Astrocyte of the hippocampus (primary cell): ENCODE data around the gene TBC1D12.
A peak's percentile ranks its signal among the peaks of the same experiment; 100 is the strongest.
"Not testable (repeated sequence)": the region's sequence is repeated elsewhere in the genome, so short reads cannot be mapped to it uniquely, and the experiment has no call there.

Source experiments
- DNase-seq: peaks from one replicate; pipeline ENCODE4 v3.0.0; 2011; ENCODE audit warnings: low read depth, low spot score

TBC1D12 gene

DNA sequence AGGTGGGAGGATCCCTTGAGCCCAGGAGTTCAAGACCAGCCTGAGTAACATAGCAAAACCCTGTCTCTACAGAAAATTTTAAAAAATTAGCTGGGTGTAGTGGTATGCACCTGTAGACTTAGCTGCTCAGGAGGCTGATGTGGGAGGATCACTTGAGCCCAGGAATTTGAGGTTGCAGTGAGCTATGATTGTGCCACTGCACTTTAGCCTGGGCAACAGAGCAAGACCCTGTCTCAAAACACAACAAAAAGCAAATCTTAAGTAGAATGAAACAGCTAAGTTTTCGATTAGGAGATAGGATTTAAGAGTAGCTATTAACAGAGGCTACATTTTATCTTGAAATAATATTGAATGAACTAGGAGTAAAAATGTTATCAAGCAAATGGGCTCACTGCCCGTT is 139.9 kb downstream of the TBC1D12 start:
- not testable (repeated sequence) for DNase-seq

DNA sequence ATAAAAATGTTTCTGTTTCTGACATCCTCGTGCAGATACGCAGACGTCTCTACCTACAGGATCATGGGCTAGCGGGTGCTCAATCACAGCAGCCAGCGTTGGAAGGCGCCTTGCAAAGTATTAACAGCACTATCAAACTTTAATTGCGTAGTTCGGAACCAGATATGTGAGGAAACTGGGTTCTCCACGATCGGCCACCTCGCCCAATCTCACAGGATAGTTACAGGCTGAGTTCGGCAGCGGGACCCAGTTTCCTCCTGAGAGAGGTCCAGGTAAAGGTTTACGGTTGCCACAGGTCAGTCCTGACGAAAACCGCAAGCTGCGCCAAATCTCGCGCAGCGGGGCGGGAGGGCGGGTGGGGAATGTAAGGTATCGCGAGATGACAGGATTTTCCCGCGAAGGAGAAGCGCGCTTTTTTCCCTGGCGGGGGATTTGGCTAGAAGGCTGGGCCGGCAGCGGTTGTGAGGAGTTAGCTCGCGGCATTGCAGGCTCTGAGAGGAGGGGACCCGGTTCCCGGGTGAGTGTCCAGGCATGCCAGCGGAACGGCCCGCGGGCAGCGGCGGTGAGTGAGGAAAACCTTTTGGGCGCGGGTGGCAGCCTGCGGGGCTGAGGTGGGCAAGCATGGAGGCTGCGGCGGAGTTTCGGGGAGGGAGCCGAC is 143.2 kb downstream of the TBC1D12 start, which contains the start of gene HELLS:
Gene HELLS (plus strand): TSS at position 398 of the 658 bp plus-strand sequence. CDS start 134 bp downstream, at position 532.
- DNase-seq: peak; percentile 94

DNA sequence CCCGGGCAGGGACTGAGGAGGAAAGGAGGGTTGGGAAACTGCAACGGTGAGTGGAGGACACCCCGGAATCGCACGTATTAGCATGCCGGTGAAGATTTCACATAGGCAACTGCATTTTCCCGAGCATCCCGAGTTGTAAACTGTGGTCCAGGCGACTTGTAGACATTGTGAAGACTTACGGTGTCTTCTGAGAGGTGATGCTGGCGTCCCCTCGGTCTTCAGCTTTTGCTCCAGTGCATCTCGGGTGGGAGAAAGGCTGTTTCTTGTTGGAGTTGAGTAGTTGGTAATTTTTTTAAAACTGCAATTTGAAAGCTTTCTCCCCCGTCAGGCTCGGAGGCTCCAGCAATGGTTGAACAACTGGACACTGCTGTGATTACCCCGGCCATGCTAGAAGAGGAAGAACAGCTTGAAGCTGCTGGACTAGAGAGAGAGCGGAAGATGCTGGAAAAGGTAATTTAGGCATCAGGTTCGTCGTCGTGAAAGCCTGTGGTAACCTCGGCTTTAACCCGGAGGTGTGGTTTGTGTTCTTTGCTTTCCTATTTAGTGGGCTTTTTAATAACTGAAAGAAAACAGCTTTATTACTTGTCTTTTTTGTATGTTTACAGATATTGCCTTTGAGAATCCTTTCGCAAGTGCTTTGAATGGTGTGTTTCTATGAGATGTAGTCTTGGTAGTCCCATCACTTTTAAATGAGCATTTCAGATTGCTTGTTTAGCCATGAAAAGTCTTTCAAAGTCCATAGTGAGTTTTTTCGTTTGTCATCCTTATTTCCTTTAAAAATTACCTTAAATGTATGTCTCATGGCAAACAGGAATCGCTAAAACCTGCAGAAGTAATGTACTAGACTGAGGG is 143.9 kb downstream of the TBC1D12 start:
- DNase-seq: no peak

DNA sequence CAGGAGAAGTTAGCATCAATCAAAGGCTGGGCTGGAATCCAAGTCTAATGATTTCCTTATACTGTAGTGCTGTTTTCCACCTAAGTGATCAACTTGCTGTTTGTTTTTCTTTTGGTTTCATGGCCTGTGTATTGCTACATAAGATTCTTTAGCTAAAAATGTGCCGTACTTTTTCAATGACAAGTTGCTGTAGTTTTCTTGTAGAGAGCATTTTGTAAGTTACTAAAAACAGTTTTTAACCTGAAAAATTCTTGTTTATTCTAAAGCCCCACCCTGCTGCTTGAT is 144.5 kb downstream of the TBC1D12 start:
- peak; percentile 34 for DNase-seq

DNA sequence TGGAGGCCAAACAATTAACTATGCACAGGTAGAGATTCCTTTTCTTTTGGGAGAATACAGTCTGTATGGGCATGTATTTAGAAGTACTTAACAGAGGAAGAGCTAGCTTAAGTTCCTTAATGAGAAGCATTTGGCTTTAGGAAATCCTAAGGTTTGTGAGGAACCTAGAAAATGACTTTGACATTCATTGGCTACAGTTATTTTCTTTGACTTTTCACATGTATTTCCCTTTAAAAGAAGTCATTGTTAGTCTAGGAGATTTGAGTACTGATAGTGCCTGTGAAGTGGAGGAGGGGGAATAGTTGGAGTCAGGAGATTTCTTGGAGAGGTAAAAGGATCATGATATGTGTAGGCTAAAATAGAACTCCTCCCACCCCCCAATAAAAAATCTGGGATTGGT is 146.9 kb downstream of the TBC1D12 start:
- no peak for DNase-seq

DNA sequence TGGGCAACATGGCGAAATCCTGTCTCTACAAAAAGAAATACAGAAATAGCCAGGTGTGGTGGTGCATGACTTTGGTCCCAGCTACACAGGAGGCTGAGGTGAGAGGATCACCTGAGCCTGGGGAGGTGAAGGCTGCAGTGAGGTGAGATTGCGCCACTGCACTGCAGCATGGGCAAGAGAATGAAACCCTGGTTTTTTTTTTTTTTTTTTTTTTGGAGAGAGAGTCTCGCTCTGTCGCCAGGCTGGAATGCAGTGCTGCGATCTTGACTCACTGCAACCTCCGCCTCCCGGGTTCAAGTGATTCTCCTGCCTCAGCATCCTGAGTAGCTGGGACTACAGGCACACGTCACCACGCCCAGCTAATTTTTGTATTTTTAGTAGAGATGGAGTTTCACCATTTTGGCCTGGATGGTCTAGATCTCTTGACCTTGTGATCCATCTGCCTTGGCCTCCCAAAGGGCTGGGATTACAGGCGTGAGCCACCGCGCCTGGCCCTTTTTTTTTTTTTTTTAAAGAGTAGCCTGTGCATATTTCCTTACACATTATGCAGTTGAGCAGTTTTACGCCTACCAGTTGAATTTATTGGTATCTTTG is 165.5 kb downstream of the TBC1D12 start:
- not testable (repeated sequence) for DNase-seq

DNA sequence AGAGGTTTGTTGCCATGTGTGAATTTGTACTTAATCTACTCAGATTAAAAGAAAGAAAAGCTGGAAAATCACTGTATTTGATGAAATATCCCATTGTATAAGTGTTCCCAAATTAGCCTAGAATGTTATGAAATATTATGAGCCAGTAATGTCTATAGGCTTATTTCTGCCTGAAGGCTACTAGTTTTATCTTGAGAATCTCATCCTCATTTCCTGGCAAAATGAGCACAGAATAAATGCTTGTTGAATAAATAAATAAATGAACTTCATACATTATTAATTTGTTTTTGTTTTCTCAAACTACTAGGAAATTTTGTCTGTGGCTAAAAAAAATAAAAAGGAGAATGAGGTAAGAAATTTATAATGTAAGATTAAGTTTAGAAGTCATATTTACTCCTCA is 168.7 kb downstream of the TBC1D12 start:
- no peak for DNase-seq

DNA sequence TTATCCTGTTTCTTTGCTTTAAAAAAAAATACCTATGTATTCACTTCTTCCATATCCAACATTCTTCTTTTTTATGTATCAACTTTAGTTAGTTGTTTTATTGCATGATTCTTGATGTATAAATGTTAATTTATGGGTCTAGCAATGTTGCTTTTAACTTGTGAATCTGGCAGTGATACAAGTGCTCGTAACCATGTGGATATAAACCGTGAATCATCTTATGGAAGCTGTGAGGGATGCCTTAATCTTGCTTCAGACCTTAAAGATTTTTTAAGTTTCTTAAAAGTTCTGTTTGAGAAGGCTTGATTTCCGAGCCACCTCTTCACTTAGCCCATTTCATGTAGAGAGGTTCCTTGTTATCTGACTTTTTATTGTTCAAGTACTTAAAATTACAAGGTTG is 169.2 kb downstream of the TBC1D12 start:
- DNase-seq: no peak

DNA sequence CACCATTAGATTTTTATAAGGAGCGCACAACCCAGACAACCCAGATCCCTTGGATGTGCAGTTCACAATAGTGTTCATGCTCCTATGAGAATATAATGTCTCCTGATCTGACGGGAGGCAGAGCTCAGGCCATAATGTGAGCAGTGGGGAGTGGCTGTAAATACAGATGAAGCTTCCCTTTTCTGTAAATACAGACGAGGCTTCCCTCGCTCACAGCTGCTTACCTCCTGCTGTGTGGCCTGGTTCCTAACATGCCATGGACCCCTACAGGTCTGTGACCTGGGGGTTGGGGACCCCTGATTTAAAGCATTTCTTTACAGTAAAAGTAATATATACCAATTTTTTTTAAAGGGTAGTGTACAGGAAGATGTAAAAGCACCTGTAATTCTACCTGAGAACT is 176.4 kb downstream of the TBC1D12 start:
- no peak for DNase-seq

DNA sequence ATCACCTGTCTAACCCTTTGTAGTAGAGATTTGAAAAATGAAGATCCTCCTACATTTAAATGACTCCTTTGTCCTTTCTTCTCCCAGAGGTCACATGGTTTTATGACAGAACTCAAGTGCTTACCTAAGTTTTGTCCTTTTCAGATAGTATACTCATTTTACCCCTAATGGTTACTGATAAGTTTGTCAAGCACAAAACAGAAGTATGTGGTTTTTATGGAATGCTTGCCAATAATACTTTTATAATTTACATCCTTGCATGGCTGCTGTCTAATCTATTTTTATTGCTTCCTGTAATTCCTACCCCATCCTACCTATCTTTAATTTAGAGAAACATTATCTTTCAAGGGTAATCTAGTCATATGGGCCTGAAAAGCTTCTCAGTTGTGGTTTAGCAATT is 180.8 kb downstream of the TBC1D12 start:
- no peak for DNase-seq
